Activated naive CD4-positive, alpha-beta T cell treated with anti-CD3 and anti-CD28 coated beads, Interleukin-2, amount 50 U/mL, for 24 hours (primary cell): ENCODE data around the gene MXI1.
"Not testable (repeated sequence)": the region's sequence is repeated elsewhere in the genome, so short reads cannot be mapped to it uniquely, and the experiment has no call there.

ENCODE experiments used
- H3K27ac Mint-ChIP-seq: one replicate; pipeline ENCODE4 v1.8.0; 2021; ENCODE audit warnings: mild to moderate bottlenecking, mixed read lengths
- H3K27me3 Mint-ChIP-seq: one replicate; pipeline ENCODE4 v1.8.0; 2021; ENCODE audit warnings: mixed read lengths
- H3K36me3 Mint-ChIP-seq: one replicate; pipeline ENCODE4 v1.8.0; 2021; ENCODE audit warnings: mixed read lengths
- H3K4me1 Mint-ChIP-seq: one replicate; pipeline ENCODE4 v1.8.0; 2021; ENCODE audit warnings: mixed read lengths
- H3K4me3 Mint-ChIP-seq: one replicate; pipeline ENCODE4 v1.8.0; 2021; ENCODE audit warnings: mild to moderate bottlenecking, mixed read lengths
- H3K9me3 Mint-ChIP-seq: one replicate; pipeline ENCODE4 v1.8.0; 2021; ENCODE audit warnings: mixed read lengths

The MXI1 gene

DNA sequence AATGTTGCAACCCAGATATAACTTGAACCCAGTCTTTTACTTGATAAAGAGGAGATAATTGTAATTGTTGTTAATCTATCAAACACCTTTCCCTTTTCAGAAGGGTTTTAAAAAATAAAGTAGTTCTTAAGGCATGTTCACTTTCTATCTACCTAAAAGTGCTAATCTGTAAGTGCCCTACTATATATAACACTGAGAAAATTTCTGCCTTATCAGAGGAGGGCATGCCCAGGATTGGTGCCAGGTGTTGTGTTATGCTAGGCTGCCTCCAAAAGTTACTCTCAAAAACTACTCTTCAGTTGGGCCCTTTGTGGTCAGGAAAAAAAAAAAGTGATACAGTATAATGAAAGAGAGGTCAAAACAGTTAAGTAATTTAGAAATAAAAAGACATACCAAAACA, 61.0 kb downstream of the MXI1 start:
- H3K4me3 Mint-ChIP-seq = no peak overlapping the region
- H3K27me3 Mint-ChIP-seq = no peaks in the 10 kb centered on the region
- H3K36me3 Mint-ChIP-seq = peaks cover 2% of the 10 kb centered on the region
- peak overlapping the region; percentile 31 for H3K27ac Mint-ChIP-seq
- no peaks in the 10 kb centered on the region for H3K9me3 Mint-ChIP-seq
- peaks cover 59% of the 10 kb centered on the region for H3K4me1 Mint-ChIP-seq

DNA sequence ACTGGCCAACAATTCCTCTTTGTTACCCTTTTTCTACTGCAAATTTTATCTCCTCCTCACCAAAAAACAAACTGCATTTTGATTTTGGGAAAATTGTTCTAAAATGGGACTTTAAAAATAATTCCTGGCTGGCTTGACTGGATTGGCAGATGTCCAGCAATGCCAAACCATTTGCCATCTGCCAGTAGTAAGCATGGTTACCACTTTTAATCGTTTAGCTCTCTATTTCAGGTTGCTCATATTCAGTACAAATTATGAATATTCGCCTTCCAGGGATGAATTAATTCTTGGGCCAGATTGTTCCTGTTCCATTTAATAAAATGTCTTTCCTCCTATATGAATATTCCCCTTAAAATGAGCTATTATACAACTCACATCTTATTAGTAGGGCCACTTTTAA, 61.6 kb downstream of the MXI1 start:
- peaks cover 2% of the 10 kb centered on the region for H3K36me3 Mint-ChIP-seq
- H3K27ac Mint-ChIP-seq = peak overlapping the region; percentile 90
- peak overlapping the region; percentile 79 for H3K4me3 Mint-ChIP-seq
- no peaks in the 10 kb centered on the region for H3K9me3 Mint-ChIP-seq
- no peaks in the 10 kb centered on the region for H3K27me3 Mint-ChIP-seq
- peaks cover 60% of the 10 kb centered on the region for H3K4me1 Mint-ChIP-seq

DNA sequence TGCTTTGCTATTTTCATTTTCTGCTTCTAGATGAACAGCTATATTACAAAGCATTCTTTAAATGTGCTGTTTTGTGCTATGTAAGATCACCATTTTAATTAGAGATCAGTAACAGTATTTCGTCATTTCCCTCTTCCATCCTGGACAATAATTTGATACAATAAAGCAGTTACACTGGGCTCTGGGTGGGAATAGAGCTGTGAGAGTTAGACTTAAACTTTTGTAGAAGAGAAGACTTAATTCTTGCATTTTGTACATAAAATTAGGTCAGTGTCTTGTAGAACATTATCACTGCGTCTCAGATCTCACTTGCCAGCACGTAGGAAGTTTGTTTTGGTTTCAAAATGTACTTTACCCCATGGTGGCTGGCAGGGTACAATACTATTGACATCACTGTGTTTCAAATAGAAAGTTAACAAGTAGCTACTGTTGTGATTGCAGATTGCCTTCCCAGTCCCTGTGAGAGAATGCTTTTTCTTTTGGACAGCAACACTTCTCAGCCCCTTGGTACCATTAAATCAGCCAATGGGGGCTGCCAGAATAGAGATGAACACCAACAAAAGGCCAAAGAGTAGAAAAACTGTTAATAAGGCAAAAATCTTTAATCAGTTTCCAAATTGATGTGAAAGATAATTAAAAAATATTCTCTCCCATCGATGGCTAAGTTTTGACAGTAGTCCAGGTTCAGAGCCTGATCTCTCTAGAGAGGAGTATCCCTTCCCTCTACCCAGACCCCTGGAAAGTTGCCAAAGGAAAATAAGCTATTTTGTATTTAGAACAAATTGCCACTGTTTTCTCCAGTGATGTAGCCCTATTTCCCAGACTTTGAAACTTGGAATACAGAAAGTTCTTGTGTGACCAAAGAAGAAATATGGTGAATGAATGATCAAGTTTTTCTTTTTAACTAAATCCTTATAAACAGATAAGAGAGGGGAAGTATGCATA, 62.2 kb downstream of the MXI1 start:
- H3K27ac Mint-ChIP-seq = peak overlapping the region; percentile 90
- H3K27me3 Mint-ChIP-seq = no peaks in the 10 kb centered on the region
- H3K4me1 Mint-ChIP-seq = peaks cover 66% of the 10 kb centered on the region
- peak overlapping the region; percentile 79 for H3K4me3 Mint-ChIP-seq
- no peaks in the 10 kb centered on the region for H3K9me3 Mint-ChIP-seq
- H3K36me3 Mint-ChIP-seq = peaks cover 2% of the 10 kb centered on the region

DNA sequence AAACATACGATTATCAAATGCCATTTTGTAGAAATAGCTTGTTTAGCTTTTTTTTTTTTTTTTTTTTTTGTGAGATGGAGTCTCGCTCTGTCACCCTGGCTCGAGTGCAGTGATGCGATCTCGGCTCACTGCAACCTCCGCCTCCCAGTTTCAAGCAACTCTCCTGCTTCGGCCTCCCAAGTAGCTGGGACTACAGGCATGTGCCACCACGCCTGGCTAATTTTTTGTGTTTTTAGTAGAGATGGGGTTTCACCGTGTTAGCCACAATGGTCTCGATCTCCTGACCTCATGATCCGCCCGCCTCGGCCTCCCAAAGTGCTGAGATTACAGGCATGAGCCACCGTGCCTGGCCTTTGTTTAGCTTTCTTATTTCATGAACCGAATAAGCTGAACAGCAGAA, 65.6 kb downstream of the MXI1 start:
- H3K9me3 Mint-ChIP-seq, H3K27me3 Mint-ChIP-seq, H3K36me3 Mint-ChIP-seq, H3K4me3 Mint-ChIP-seq: not testable (repeated sequence)
- H3K4me1 Mint-ChIP-seq = peaks cover 64% of the 10 kb centered on the region
- peak overlapping the region; percentile 90 for H3K27ac Mint-ChIP-seq

DNA sequence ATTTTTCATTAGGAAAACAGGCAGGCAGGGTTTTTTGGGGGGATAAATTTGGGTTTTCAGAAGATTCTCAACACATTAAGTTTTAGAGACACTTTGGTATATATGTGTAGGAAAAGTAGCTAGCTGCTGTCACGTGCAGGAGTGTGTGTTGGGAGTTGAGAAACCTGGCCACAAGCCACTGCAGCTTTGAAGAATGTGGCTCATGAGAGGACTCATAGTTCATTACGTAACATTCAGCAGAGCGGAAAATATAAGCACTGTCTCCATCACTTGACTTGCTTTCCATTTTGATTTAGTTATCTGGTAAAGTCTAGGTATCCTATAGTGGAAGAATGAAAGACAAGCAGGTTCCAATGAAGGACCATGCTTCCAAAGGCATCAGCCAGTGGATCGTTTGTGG, 66.1 kb downstream of the MXI1 start:
- peak overlapping the region; percentile 57 for H3K4me3 Mint-ChIP-seq
- H3K9me3 Mint-ChIP-seq = no peaks in the 10 kb centered on the region
- H3K27ac Mint-ChIP-seq = peak overlapping the region; percentile 90
- H3K4me1 Mint-ChIP-seq = peaks cover 62% of the 10 kb centered on the region
- peaks cover 6% of the 10 kb centered on the region for H3K36me3 Mint-ChIP-seq
- H3K27me3 Mint-ChIP-seq = no peaks in the 10 kb centered on the region

DNA sequence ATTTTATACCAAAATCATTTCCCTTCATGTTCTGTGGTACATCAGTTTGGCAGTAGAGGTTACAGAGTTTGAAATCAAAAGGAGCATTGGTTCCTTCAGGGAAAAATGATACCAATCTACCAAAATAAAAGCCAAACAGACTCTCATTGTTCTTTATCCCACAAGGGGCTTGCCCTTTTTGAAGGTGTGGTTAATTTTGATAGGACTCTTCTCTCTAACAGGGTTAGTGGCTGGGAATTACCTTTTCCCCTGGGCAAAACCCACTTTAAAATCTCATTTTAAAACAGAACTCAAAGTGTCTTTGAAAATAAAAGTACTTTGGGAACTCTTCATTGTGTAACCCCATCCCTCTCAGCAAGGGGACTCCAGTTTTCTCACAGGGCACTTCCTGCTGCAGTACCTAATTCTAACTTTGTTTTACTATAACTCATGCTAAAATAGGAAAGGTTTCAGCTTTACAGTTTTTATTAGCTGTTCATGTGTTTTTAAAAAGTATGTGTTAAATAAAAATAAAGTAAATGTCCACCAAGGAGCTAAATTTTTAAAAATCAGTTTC, 66.7 kb downstream of the MXI1 start:
- no peaks in the 10 kb centered on the region for H3K9me3 Mint-ChIP-seq
- H3K4me1 Mint-ChIP-seq = peaks cover 62% of the 10 kb centered on the region
- H3K4me3 Mint-ChIP-seq = peak overlapping the region; percentile 57
- peak overlapping the region; percentile 79 for H3K27ac Mint-ChIP-seq
- no peaks in the 10 kb centered on the region for H3K27me3 Mint-ChIP-seq
- peaks cover 6% of the 10 kb centered on the region for H3K36me3 Mint-ChIP-seq

DNA sequence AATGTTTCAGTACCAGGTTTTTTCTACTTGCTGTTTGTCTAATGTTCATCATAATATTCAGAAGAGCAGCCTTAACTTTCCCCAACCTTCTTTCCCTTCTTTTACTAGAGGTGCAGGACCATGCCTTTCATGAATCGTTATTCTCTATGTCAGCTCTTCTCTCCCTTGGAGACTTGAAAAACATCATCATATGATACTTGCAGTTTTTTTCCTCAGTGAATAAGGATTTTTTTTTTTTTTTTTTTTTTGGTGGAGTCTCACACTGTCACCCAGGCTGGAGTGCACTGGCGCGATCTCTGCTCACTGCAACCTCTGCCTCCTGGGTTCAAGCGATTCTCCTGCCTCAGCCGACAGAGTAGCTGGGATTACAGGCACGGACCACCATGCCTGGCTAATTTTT, 67.2 kb downstream of the MXI1 start:
- H3K4me3 Mint-ChIP-seq = no peak overlapping the region
- peaks cover 60% of the 10 kb centered on the region for H3K4me1 Mint-ChIP-seq
- no peaks in the 10 kb centered on the region for H3K9me3 Mint-ChIP-seq
- peak overlapping the region; percentile 66 for H3K27ac Mint-ChIP-seq
- H3K27me3 Mint-ChIP-seq = no peaks in the 10 kb centered on the region
- peaks cover 6% of the 10 kb centered on the region for H3K36me3 Mint-ChIP-seq

DNA sequence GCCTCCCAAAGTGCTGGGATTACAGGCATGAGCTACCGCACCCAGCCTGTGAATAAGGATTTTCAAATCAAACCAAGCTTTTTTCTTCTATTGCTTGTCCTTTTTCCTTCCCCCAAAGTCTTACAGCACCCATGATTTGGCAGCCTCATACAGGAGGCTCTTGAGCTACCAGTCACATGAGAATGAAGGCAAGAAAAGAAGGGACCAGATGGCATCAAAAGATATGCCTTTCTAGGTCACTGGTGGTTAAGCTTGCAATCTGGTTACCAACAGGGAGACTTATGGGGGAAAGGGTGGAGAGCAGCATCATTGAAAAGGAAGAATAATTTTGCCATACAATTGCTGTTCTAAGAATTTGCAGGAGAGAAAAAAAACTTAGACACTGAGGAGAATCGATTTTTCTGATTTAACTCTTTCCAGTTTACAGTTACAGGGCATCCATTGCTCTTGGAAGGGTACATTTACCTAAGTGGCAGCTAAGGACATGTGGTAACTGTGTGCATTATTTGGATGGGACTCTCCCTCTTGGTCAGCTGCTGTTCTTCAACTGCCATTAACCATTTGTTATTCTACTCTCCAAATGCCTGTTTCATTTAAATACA, 67.8 kb downstream of the MXI1 start:
- peaks cover 6% of the 10 kb centered on the region for H3K36me3 Mint-ChIP-seq
- peaks cover 55% of the 10 kb centered on the region for H3K4me1 Mint-ChIP-seq

DNA sequence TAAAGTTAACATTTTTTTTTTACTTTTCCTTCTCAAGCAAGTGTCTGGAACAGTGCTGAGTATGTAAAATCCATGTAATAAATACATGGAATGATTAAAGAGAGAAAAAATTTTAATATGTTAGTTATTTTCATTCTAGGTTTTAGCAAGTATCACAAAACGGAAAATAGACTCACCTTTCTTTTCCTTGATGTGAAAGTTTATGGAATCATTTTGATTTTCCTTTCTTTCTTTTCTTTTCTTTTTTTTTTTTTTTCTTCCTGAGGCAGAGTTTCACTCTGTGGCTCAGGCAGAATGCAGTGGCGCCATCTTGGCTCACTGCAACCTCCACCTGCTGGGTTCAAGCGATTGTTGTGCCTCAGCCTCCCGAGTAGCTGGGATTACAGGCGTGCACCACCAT, 69.2 kb downstream of the MXI1 start:
- H3K27me3 Mint-ChIP-seq = no peaks in the 10 kb centered on the region
- no peaks in the 10 kb centered on the region for H3K9me3 Mint-ChIP-seq
- H3K4me1 Mint-ChIP-seq = peaks cover 52% of the 10 kb centered on the region
- H3K27ac Mint-ChIP-seq = no peak overlapping the region
- H3K4me3 Mint-ChIP-seq = no peak overlapping the region
- peaks cover 6% of the 10 kb centered on the region for H3K36me3 Mint-ChIP-seq

More for the DNA sequence above, 67.8 kb downstream of the MXI1 start:
- Mint-ChIP-seq H3K9me3 (no peaks in the 10 kb centered on the region), H3K4me3 (no peak overlapping the region), H3K27me3 (no peaks in the 10 kb centered on the region), H3K27ac (no peak overlapping the region)

DNA sequence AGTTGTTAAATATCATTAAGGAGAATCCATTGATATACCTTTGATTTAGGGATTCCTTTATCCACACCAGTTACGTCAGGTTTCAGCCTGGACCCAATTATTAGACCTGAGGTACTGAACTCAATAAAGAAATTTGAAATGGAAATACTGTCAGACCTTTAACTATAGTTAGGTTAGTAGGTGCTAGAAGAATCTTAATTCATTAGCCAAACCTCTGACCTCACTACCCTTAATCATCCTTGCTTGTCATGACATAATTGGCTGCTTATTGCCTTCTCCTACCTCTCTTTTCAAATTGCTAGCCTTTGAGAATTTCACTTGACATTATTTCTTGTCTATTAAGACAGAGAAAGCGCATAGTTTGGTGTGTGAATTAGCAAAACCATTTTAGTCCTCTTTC, 70.2 kb downstream of the MXI1 start:
- Mint-ChIP-seq H3K4me1 (peaks cover 51% of the 10 kb centered on the region), H3K4me3 (no peak overlapping the region), H3K27ac (peak overlapping the region; percentile 11), H3K27me3 (no peaks in the 10 kb centered on the region), H3K9me3 (no peaks in the 10 kb centered on the region), H3K36me3 (peaks cover 6% of the 10 kb centered on the region)

DNA sequence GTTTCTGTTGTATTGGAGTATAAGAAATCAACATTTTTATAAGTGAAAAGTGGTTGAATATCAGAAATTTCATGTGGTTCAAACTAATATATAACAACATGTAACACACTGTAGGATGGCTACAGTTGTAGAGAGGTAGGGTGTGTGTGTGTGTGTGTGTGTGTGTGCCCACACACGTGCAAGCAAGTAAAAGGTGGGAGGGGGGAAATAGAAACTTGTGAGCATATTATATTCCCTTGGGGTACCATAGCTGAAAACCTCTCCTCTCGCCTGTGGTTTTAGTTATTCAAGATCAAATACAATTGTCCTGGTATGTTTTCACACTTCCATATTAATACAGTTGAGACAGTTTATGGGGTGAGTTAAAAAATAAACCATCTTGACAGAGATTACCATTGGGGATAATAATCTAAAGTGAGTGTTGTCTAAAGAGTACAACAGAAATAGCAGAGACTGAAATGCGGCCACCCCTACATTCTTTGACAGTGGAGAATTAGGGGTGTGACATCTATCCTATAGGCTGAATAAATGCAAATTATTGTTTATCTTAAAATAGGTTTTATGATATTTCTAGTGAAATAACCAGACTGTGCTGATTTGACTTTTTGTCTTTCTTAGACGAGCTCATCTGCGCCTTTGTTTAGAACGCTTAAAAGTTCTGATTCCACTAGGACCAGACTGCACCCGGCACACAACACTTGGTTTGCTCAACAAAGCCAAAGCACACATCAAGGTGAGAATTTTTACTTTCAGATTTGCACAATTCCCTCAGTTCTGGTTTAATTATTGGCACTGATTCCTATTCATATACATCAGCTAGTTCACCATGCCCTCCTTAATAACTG, 71.4 kb downstream of the MXI1 start:
- H3K36me3 Mint-ChIP-seq = peaks cover 6% of the 10 kb centered on the region
- no peak overlapping the region for H3K4me3 Mint-ChIP-seq
- H3K9me3 Mint-ChIP-seq = no peaks in the 10 kb centered on the region
- H3K27me3 Mint-ChIP-seq = no peaks in the 10 kb centered on the region
- H3K27ac Mint-ChIP-seq = no peak overlapping the region
- H3K4me1 Mint-ChIP-seq = peaks cover 43% of the 10 kb centered on the region

DNA sequence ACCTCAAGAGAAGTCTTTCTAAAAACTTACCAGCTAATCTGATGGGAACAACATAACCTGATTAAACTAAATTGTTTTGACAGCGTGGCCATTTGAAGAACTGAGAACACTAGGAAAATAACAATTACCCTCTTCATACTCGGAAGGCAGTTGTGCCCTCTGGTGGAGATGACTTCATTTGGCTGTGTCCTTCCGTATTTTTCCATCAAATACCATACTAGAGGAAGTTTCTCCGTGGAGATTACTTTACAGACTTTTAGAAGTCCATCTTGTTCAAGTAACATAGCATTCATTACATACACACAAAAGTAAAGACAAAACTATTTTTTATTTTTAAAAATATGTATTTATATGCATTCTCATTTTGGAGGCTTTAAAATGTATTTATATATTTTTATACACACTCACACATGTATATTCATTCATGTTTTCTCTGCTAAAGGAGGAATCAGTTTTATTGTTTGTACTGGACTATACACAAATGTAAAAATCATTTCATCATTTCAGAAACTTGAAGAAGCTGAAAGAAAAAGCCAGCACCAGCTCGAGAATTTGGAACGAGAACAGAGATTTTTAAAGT, 72.1 kb downstream of the MXI1 start:
- no peaks in the 10 kb centered on the region for H3K9me3 Mint-ChIP-seq
- H3K36me3 Mint-ChIP-seq = peaks cover 6% of the 10 kb centered on the region
- H3K27me3 Mint-ChIP-seq = no peaks in the 10 kb centered on the region
- peaks cover 36% of the 10 kb centered on the region for H3K4me1 Mint-ChIP-seq
- H3K27ac Mint-ChIP-seq = no peak overlapping the region
- no peak overlapping the region for H3K4me3 Mint-ChIP-seq

DNA sequence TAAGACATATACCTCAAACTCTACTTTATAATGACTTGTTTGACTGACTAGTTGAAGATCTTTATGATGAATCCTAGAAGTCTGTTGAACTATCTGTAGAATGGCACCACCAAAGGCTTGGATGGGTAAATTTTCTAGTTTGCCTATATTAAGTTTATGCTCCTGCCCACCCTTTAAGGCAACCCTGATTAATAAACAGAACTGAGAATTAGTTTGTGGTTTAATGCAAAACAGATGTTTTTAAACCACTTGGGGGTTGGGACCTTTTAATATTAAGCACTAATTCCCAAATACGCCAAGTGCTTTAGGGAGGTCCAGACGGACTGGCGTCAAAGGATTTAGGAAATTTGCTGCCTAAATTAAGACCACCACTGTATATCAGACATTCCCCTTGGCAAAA, 76.9 kb downstream of the MXI1 start:
- peaks cover 9% of the 10 kb centered on the region for H3K4me1 Mint-ChIP-seq
- no peak overlapping the region for H3K27ac Mint-ChIP-seq
- H3K4me3 Mint-ChIP-seq = no peak overlapping the region
- H3K27me3 Mint-ChIP-seq = no peaks in the 10 kb centered on the region
- H3K36me3 Mint-ChIP-seq = peaks cover 7% of the 10 kb centered on the region
- no peaks in the 10 kb centered on the region for H3K9me3 Mint-ChIP-seq

DNA sequence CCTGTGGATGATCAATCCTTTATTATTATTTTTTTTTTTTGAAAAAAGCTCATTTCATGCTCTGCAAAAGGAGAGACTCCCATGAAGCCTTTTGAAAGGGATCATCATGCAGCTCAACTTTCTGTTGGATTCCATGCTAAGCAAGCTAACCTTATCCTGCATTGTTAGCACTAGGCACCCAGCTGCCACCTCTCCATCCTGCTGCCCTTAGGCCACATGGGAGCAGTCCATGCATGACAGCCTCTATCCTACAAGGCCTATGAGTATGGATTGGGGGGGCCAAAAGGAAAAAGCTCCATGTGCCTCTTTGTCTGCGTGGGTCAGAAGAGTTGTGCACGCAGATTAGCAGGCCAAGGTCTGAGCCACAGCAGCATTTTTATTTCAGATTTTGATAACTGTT, 78.1 kb downstream of the MXI1 start:
- no peaks in the 10 kb centered on the region for H3K27me3 Mint-ChIP-seq
- H3K27ac Mint-ChIP-seq = no peak overlapping the region
- H3K4me1 Mint-ChIP-seq = peaks cover 7% of the 10 kb centered on the region
- no peaks in the 10 kb centered on the region for H3K9me3 Mint-ChIP-seq
- no peak overlapping the region for H3K4me3 Mint-ChIP-seq
- H3K36me3 Mint-ChIP-seq = peaks cover 7% of the 10 kb centered on the region

DNA sequence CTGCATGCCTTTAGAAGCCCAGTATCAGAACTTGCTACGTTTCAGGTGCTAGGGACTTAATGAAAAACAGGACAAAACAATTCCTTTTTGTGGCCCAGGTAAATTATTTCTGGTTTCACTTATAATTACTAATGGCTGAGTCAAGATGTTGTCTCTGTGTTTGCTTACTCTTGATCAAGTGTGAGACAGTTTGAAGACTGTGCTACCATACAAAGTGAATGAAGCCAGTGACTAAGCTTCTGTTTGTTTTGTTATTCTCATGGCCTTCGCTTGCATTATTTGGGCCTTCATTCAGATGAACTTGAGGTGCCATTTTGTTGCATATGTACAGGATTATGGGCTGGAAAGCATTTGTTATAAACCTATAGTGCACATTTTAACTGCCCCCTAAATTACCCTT, 79.4 kb downstream of the MXI1 start:
- Mint-ChIP-seq H3K4me3 (no peak overlapping the region), H3K27me3 (no peaks in the 10 kb centered on the region), H3K9me3 (no peaks in the 10 kb centered on the region), H3K27ac (peak overlapping the region; percentile 59), H3K4me1 (peaks cover 2% of the 10 kb centered on the region), H3K36me3 (peaks cover 5% of the 10 kb centered on the region)
